B cell (primary cell): ENCODE data around the gene MSH3.

ENCODE experiments used
- EZH2 ChIP-seq: IDR thresholded peaks from 2 replicates; pipeline ENCODE4 v1.6.1; 2012; ENCODE audit warnings: borderline replicate concordance, low read depth, mild to moderate bottlenecking, moderate library complexity, low read length; ENCODE audit not compliant: insufficient read depth, poor library complexity, severe bottlenecking
- TF ChIP-seq, protein P1 (sequence below): fragments of 200-600 bp; IDR thresholded peaks from one replicate; pipeline ENCODE4 v1.8.0; 2022; ENCODE audit warnings: antibody characterized with exemption, mild to moderate bottlenecking

DNA sequence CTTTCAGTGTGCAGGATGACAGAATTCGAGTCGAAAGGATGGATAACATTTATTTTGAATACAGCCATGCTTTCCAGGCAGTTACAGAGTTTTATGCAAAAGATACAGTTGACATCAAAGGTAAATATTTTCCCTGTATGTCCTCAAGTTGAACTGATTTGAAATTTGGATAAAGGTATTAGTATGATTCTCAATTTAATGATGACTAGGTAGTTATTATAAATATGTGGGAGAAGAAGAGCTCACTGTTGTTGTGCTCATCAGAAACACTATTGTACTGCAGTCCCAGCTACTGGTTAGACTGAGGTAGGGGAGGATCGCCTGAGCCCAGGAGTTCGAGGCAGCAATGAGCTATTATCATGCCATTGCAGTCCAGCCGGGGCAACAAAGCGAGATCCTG lies 71.0 kb downstream of the MSH3 start:
- TF ChIP-seq, protein P1, sequence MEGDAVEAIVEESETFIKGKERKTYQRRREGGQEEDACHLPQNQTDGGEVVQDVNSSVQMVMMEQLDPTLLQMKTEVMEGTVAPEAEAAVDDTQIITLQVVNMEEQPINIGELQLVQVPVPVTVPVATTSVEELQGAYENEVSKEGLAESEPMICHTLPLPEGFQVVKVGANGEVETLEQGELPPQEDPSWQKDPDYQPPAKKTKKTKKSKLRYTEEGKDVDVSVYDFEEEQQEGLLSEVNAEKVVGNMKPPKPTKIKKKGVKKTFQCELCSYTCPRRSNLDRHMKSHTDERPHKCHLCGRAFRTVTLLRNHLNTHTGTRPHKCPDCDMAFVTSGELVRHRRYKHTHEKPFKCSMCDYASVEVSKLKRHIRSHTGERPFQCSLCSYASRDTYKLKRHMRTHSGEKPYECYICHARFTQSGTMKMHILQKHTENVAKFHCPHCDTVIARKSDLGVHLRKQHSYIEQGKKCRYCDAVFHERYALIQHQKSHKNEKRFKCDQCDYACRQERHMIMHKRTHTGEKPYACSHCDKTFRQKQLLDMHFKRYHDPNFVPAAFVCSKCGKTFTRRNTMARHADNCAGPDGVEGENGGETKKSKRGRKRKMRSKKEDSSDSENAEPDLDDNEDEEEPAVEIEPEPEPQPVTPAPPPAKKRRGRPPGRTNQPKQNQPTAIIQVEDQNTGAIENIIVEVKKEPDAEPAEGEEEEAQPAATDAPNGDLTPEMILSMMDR = no peak
- TF ChIP-seq EZH2 = no peak
